SK-MEL-5 (cell line): ENCODE data around the gene PRDM10. TPM values are rescaled to one million over a fixed set of nuclear protein-coding genes. Genes with fewer than 3 reads are reported as not detected.

Experiments used
- DNase-seq: peaks from one replicate; pipeline ENCODE4 v3.0.0-alpha.2; 2016; ENCODE audit warnings: low read depth, low spot score
- in situ Hi-C: cut with HindIII; loops from 2 replicates; pipeline ENCODE4 v1.10.0; 2016; ENCODE audit warnings: low sequenced_read_pairs, high pct_unique_total_duplicates, low pct_unique_long_range_greater_than_20kb
- polyA plus RNA-seq, 2 experiments: library from polyadenylated mRNA; depleted of rRNA; stranded (reverse); fragments of >200 nt; gene quantifications; 2 replicates each; pipeline ENCODE4 v1.2.3, GENCODE V29; 2015
- total RNA-seq: library from RNA; depleted of rRNA; stranded (reverse); fragments of >200 nt; shearing (Covaris generic); gene quantifications from 2 replicates; pipeline ENCODE4 v1.2.3, GENCODE V29; 2014; rRNA removed

Gene PRDM10, protein sequence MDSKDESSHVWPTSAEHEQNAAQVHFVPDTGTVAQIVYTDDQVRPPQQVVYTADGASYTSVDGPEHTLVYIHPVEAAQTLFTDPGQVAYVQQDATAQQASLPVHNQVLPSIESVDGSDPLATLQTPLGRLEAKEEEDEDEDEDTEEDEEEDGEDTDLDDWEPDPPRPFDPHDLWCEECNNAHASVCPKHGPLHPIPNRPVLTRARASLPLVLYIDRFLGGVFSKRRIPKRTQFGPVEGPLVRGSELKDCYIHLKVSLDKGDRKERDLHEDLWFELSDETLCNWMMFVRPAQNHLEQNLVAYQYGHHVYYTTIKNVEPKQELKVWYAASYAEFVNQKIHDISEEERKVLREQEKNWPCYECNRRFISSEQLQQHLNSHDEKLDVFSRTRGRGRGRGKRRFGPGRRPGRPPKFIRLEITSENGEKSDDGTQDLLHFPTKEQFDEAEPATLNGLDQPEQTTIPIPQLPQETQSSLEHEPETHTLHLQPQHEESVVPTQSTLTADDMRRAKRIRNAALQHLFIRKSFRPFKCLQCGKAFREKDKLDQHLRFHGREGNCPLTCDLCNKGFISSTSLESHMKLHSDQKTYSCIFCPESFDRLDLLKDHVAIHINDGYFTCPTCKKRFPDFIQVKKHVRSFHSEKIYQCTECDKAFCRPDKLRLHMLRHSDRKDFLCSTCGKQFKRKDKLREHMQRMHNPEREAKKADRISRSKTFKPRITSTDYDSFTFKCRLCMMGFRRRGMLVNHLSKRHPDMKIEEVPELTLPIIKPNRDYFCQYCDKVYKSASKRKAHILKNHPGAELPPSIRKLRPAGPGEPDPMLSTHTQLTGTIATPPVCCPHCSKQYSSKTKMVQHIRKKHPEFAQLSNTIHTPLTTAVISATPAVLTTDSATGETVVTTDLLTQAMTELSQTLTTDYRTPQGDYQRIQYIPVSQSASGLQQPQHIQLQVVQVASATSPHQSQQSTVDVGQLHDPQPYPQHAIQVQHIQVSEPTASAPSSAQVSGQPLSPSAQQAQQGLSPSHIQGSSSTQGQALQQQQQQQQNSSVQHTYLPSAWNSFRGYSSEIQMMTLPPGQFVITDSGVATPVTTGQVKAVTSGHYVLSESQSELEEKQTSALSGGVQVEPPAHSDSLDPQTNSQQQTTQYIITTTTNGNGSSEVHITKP
- total RNA-seq = 3.6 and 4.3 TPM in 2 replicates
- 3.7 and 4.7 TPM in 2 replicates for polyA plus RNA-seq (2015; cell fraction: cytosol; rRNA removed)
- 7.8 and 8.5 TPM in 2 replicates for polyA plus RNA-seq (2015; cell fraction: nucleus; rRNA removed)

DNA sequence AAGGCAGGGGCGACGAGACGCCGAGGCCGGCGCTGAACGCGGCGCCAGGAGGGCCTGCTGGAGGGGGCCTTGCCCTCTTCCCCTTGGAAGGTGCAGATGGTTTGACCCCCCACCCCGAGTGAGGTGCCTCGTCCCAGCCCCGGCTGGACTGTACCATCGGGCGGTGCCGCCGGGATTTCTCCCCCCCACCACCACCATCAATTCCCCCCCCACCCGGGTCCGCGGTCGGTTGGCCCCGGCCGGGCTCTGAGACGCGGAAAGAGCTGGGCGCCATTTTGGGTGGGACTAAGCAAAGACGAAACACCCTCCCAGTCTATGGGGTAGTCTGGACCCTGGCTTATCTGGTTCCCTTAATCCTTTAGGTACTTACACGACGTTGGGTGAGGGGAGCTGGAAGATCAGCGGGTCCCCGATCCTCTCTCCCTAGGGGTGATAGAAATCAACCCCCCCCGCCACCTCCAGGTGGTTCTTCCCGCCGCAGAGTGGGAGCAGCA lies at the start of gene PRDM10:
Gene PRDM10, minus strand, starts transcription at position 484 of the 494 bp plus-strand sequence. CDS start 41,871 bp downstream, outside the sequence.
- in situ Hi-C loops = no loop called here
- DNase-seq = peak; percentile 81

DNA sequence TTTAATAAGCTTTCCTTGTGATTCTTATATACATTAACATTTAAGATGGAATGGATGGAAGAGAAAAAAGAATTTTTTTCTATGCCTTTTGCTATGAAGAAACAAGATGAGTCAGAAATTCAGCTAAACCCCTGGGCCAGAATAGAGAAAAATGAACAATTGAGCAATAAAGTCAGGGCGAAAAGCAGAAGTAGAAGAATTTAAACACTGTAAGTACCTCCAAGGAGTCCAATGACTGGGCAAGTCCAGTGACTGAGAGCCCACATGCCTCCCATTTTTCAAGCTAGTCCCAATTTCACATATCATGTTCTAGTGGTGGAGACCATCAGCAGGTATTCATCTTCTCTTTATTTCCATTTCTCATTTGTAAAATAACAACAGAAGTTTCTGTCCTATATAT lies 48.4 kb upstream of the PRDM10 start:
- DNase-seq = no peak
- in situ Hi-C loops = no loop called here

DNA sequence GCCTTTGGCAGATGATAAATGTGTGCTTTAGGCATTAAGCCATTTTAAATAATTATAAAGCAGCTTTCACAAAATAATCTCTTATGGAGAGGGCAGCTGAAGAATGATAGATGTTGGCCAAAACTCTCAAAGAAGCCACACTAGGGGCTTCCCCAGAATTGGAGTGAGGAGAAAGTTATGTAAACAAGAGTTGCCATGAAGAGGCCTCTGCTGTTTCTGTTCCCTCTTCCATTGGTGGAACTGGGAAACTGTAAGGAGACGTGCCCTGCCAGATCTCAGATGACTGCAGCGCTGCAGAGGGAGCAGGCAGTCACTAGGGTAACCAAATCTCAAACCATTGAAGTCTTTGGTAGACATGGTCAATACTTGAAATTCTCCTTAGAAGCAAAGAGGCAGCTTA lies 47.6 kb upstream of the PRDM10 start:
- in situ Hi-C loops = no loop called here
- no peak for DNase-seq

DNA sequence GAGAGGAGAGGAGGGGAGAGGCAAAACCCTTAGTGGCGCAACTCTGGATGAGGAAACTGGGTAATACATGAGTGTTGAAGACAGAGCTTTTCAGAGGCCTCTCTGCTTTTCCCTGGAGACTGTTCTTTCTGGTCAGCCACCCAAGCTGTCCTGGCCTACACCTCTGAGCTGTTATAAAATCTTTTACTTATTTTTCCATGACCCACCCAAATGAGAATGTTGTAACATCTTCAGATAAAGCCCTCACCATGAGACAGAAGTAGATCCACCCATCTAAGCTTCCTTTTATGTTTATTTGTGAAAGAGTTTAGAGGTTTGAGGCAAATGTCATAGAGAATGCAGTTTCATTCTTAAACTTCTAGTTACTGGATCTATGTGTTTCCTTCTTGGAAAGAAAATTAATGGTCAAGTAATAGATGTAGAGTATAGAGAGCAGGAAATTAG lies 46.7 kb upstream of the PRDM10 start:
- DNase-seq = no peak
- in situ Hi-C loops = no loop called here

DNA sequence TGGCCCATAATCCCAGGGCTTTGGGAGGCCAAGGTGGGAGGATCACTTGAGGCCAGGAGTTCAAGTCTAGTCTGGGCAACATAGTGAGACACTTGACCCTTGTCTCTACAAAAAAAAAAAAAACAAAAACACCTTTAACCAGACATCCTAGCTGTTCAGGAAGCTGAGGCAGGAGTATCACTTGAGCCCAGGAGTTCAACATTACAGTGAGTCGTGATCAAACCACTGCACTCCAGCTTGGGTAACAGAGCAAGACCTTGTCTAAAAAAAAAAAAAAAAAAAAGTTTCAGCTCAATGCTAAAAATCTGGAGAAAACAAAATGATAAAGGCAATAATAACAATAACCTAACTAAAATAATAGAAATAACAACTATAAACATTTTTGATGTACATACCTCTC lies 44.5 kb upstream of the PRDM10 start:
- in situ Hi-C loops = no loop called here
- DNase-seq = no peak

DNA sequence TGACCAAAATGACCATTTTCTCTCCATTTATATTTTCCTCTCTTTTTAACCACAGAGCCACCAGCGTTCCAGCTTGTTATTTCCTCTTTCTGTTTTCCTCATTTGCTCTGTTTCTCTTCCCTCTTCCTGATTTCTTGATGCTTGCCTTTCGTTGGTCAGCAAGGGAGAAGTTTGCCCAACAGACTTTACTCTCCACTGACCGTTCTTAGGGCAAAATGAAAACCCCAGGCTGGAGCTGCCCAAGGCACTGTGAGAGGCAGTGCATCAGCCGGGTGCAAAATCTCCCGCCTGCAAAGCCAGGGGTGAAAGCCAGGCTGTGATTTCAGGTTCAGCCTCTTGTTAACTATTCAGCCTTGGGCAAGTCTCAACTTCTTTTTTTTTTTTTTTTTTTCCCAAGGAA lies 40.9 kb upstream of the PRDM10 start:
- in situ Hi-C loops = no loop called here

DNA sequence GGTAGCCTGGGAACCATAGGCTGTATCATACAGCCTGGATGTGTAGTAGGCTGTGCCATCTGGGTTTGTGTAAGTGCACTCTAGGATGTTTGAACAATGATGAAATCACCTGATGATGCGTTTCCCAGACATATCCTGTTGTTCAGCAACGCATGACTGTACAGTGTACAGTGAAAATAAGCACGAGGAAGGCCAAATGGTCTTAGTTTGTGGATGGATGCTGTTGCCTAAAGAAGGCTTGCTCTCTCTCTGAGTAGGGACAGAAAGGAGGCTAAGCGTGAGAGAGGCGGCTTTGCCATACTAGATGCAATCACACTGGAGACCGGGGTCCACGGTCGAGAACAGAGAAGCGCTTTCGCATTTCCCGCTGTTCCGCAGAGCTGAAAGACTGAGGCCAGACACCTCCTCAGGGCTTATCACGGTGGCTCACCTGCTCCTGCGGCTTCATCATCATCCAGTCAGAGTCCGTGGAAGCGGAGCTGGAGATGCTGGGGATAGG lies 39.5 kb upstream of the PRDM10 start:
- DNase-seq = peak; percentile 9
- in situ Hi-C loops = no loop called here

More for the DNA sequence above, 40.9 kb upstream of the PRDM10 start:
- DNase-seq = no peak

DNA sequence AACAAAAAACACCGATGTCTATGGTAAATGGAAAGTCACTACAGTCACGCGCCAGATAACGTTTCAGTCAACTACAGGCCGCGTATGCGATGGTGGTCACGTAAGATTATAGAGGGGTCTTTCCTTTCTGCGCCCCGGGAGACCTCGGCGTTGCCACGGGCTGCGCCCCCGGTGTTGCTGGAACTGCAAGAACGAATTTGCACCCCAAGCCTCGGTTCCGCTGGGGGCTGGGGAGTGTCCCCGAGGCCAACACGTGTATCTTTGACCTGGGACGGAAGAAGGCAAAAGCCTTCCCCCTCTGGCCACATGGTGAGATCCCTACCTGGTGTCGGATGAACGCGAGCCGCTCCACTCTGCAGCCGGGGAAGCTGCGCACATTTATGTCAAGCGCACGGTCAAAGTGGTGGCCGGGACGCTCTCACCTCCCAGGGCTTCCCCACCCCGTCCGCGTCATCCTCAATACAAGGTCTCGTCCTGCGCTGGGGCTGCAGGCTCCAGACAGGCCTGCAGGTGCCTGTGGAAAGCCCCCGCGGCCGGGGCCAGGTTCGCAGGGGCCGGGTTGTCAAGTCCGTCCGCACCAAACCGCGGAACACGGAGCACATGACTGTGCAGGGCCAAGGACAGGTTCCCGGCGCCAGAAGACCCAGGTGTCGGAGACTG lies 37.8 kb upstream of the PRDM10 start:
- DNase-seq = no peak
- in situ Hi-C loops = no loop called here

DNA sequence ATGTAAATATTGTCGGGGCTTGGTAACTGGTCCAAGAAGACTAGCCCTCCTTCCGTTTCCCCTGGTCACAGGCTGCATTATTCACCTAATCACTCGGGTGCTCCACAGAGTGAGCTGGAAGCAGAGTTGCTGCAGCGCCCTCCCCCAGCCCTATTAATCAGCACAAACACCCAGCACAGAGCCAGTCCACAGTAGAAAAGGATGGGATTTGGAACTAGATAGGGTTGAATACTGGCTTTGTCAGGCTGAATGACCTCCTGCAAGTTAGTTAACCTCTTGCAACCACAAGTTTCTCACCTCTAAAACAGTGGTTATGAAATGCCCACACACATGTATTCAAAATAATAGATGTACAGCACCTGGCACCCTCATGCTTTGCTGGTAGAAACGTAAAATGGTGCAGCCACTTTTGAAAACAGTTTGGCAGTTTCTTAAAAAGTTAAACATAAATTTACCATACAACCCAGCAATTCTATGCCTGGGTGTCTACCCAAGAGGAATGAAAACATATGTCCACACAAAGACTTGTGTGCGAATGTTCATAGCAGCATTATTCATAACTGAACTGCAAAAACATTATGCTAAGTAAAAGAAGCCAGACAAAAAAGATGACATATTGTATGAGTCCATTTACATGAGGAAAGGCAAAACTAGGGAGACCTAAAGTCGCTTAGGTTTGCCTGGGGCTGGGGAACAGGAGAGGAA lies 35.4 kb upstream of the PRDM10 start:
- in situ Hi-C loops = no loop called here
- peak; percentile 10 for DNase-seq

DNA sequence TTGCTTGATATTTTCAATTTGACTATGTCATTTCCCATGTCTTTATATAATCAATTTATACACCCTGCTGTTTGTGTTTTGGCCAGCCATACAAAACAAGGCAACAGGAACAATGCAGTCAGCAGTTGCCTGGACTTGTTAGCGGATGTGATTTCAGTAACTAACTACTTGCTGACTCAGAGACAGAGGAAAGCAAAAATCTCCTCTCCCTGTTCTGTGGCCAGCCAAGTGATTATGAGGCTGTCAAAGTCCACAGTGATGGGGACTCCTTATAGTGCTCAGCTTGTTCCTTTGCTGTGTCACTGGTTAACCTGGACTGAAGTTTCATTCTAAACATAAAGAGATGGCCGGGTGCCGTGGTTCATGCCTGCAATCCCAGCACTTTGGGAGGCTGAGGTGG lies 34.4 kb upstream of the PRDM10 start:
- in situ Hi-C loops = no loop called here
- DNase-seq = no peak

DNA sequence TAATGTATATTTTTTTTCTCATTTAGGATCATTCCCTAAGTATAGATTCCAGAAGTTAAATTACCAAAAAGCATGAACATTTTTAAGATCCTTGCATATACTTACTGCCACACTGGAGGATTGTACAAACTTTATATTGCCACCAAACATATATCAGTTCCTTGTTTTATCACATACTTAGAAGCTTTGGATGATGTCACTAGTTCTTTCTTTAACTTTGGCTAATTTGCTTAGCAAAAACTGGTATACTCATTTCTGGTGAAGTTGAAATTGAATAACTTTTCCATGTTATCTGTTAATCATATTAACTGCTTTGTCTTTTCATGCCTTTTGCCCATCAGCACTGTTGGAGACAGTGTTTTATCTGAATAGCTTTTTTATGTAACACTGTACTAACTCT lies 31.6 kb upstream of the PRDM10 start:
- no peak for DNase-seq
- in situ Hi-C loops = no loop called here

DNA sequence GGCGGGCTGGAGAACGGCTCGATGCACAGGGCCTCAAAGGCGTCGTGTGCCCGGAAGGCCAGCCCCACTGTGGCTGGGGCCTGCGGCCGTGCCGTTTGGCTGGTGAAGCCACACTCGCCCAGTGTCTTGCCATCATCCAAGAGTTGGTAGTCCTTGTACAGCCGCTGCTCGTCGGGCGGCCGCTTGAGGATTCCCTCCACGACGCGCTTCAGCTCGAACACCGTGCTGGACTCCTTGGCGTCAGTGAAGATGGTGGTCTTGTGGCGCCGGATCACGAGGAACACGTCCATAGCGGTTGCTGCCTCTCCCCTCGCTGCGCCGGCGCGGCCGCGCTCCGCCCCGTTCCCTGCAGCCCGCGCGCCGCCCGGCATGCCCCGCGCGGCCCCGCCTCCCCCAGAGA lies 30.3 kb upstream of the PRDM10 start:
- DNase-seq = no peak
- in situ Hi-C loops = no loop called here

DNA sequence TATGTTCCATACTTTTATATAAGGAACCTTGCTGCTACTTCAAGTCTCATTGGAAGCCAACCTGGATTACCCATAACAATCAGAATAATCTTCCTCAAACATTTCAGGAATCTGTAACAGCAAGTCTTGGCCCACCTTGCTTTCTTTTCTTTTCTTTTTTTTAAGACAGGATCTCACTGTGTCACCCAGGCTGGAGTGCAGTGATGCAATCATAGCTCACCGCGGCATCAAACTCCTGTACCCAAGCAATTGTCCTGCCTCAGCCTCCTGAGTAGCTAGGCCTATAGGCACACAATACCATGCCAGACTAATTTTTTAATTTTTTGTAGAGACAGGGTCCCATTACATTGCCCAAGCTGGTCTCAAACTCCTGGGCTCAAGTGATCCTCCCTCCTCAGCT lies 29.3 kb upstream of the PRDM10 start:
- in situ Hi-C loops = no loop called here
- no peak for DNase-seq

DNA sequence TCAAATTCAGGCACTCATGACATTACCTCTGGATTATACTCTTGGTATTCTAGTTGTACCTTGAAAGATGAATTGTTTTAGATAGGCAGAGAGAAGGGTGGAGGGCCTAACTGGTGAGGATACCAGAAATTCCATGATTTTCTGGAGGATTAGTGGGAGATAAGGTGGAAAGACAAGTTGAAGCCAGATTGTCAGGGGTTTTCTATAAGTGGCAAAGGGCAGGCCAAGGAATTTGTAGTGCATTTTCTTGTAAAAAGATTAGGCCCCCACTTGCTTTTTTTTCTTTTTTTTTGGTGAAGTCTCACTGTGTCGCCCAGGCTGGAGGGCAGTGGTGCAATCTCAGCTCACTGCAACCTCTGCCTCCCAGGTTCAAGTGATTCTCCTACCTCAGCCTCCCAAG lies 28.4 kb upstream of the PRDM10 start:
- DNase-seq = no peak
- in situ Hi-C loops = no loop called here

DNA sequence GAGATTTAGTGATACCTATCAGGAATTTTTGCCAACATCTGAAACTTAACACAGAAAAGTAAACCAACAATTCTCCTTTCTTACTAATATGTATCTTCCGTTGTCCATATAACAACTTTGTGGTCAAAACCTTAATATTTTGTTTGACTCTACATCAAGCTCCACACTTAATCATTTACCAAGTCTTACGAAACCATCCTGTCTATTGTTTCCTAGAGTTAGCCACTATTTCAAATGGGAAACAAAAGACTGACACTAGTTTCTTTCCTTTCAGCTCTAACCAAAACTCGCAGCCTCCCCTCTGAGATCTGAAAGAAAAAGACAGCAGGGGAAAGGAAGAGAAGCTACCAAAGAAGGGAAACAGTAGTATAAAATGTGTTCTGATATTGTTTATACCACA lies 26.5 kb upstream of the PRDM10 start:
- DNase-seq = no peak
- in situ Hi-C loops = no loop called here

DNA sequence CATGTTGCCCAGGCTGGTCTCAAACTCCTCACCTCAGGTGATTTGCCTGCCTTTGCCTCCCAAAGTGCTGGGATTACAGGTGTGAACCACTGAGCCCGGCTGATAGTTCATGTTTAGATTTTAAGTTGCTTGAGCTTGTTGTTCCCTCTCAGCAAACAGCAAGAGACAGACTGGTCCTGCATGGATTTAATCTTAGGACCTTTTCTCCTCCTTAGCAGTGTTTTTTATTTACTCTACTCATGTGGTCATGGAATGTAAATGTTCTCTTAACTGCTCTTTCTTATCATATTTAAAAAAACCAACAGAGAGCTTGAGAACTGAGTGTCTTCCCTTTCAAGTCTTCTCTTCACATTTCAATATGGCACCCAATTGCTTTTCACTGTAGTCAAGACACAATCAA lies 22.7 kb upstream of the PRDM10 start:
- no peak for DNase-seq
- in situ Hi-C loops = no loop called here

DNA sequence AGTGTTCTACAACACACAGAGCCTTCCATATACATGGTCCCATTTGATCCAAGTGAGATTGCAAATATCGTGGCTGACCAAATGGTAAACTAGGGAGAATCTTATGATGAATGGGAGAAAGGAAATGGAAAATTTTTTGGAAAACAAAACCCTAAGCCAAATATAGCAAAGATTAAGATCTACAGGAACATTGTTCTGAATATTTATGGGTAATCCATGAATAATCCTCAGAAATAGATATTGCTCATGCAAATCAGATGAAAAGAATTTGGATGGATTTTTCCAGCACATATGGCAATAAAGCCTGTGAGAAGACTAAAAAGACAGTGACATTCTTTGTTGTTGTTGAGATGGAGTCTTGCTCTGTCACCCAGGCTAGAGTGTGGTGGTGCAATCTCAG lies 21.7 kb upstream of the PRDM10 start:
- in situ Hi-C loops = no loop called here
- DNase-seq = no peak
